ENCODE data around the gene COMMD1. TPM values are rescaled to one million over a fixed set of nuclear protein-coding genes. Genes with fewer than 3 reads are reported as not detected.

The COMMD1 gene
- total RNA-seq, 4 donors from 2014 or later: 32.3 to 50.4 (median 44.2) TPM

- no peak overlapping the region for H3K4me3 ChIP-seq
- H3K4me1 ChIP-seq: peaks cover 0 to 6% (median 0%) of the 10 kb centered on the region in 3 donors
- ATAC-seq: no peak
- TF ChIP-seq CTCF (IDR thresholded peaks at IDR 0.05) (no peak), EP300 (IDR thresholded peaks at IDR 0.05) (no peak), POLR2A (IDR thresholded peaks at IDR 0.05) (no peak)
- no peaks in the 10 kb centered on the region for H3K27me3 ChIP-seq
- 52 to 67% methylated on average over 2 to 4 of the region's 4 CpGs for WGBS, 2 donors (ENCODE audit: low coverage in 1 of 2)
- H3K9me3 ChIP-seq: no peaks in the 10 kb centered on the region
- H3K27ac ChIP-seq: no peak overlapping the region
- no peaks in the 10 kb centered on the region for H3K36me3 ChIP-seq
These were observed 270.3 kb downstream of the COMMD1 start for GRCh38 chr2:62175728-62176127.

GRCh38 chr2:62176801-62177200 lies 271.3 kb downstream of the COMMD1 start:
- no peaks in the 10 kb centered on the region for H3K9me3 ChIP-seq
- no peak overlapping the region for H3K4me3 ChIP-seq
- ATAC-seq: no peak
- H3K4me1 ChIP-seq: peaks cover 0 to 6% (median 0%) of the 10 kb centered on the region in 3 donors
- H3K36me3 ChIP-seq: no peaks in the 10 kb centered on the region
- no peak for TF ChIP-seq CTCF (IDR thresholded peaks at IDR 0.05)
- TF ChIP-seq POLR2AphosphoS5 (IDR thresholded peaks at IDR 0.05): no peak
- no peak for TF ChIP-seq POLR2A (IDR thresholded peaks at IDR 0.05)
- no peak for TF ChIP-seq EP300 (IDR thresholded peaks at IDR 0.05)
- no peaks in the 10 kb centered on the region for H3K27me3 ChIP-seq
- no peak overlapping the region for H3K27ac ChIP-seq

- H3K36me3 ChIP-seq: no peaks in the 10 kb centered on the region
- H3K9me3 ChIP-seq: no peaks in the 10 kb centered on the region
- WGBS, 2 donors (ENCODE audit: low coverage in 1 of 2): 100% methylated on average over 2 to 4 of the region's 4 CpGs
- no peak for TF ChIP-seq POLR2AphosphoS5 (IDR thresholded peaks at IDR 0.05)
- no peak for TF ChIP-seq POLR2A (IDR thresholded peaks at IDR 0.05)
- TF ChIP-seq EP300 (IDR thresholded peaks at IDR 0.05): no peak
- peaks cover 0 to 6% (median 0%) of the 10 kb centered on the region in 3 donors for H3K4me1 ChIP-seq
- no peak overlapping the region for H3K27ac ChIP-seq
- H3K27me3 ChIP-seq: no peaks in the 10 kb centered on the region
- ATAC-seq: no peak
- no peak overlapping the region for H3K4me3 ChIP-seq
These were observed 272.0 kb downstream of the COMMD1 start for GRCh38 chr2:62177392-62178049.

- H3K4me3 ChIP-seq: no peak overlapping the region
- WGBS, 2 donors (ENCODE audit: low coverage in 1 of 2): 25 to 64% methylated on average over 2 to 3 of the region's 5 CpGs
- no peak overlapping the region for H3K27ac ChIP-seq
- TF ChIP-seq POLR2A (IDR thresholded peaks at IDR 0.05): no peak
- TF ChIP-seq POLR2AphosphoS5 (IDR thresholded peaks at IDR 0.05): peak; percentile 50
- TF ChIP-seq EP300 (IDR thresholded peaks at IDR 0.05): no peak
- TF ChIP-seq CTCF (IDR thresholded peaks at IDR 0.05): no peak
- H3K4me1 ChIP-seq: peaks cover 0 to 6% (median 0%) of the 10 kb centered on the region in 3 donors
- peak; percentile 57 for ATAC-seq
- H3K27me3 ChIP-seq: no peaks in the 10 kb centered on the region
- no peaks in the 10 kb centered on the region for H3K36me3 ChIP-seq
- no peaks in the 10 kb centered on the region for H3K9me3 ChIP-seq
These were observed 273.3 kb downstream of the COMMD1 start for GRCh38 chr2:62178741-62179271.

GRCh38 chr2:62180975-62181374 lies 275.5 kb downstream of the COMMD1 start:
- Histone ChIP-seq H3K27ac (no peak overlapping the region), H3K36me3 (no peaks in the 10 kb centered on the region), H3K4me1 (peaks cover 0 to 6% (median 0%) of the 10 kb centered on the region in 3 donors), H3K27me3 (no peaks in the 10 kb centered on the region), H3K4me3 (no peak overlapping the region), H3K9me3 (no peaks in the 10 kb centered on the region)
- no peak for ATAC-seq
- TF ChIP-seq POLR2AphosphoS5 (IDR thresholded peaks at IDR 0.05): no peak
- TF ChIP-seq CTCF (IDR thresholded peaks at IDR 0.05): no peak
- TF ChIP-seq POLR2A (IDR thresholded peaks at IDR 0.05): no peak
- TF ChIP-seq EP300 (IDR thresholded peaks at IDR 0.05): no peak
- 68% methylated on average over 4 of the region's 4 CpGs; no CpG with 5 or more reads in 1 of the 2 donors for WGBS, 2 donors (ENCODE audit: low coverage in 1 of 2)

All from gastroesophageal sphincter (tissue), 4 donors.